Skin epidermis (tissue), 12 donors: Measurements from ENCODE around the gene SLFNL1.

Source experiments
- H3K27ac ChIP-seq, 21 experiments: fragments of 200-600 bp; sonication (generic) in 11 of 21; one replicate each; pipeline ENCODE4 v1.5.0; 2020; ENCODE audit warnings: mild to moderate bottlenecking in 3 of 21, inconsistent platforms in 2 of 21, moderate library complexity in 2 of 21
- H3K4me3 ChIP-seq, 7 experiments: fragments of 200-600 bp; sonication (generic) in 2 of 7; one replicate each; pipeline ENCODE4 v1.5.0; 2020; ENCODE audit warnings: inconsistent platforms in 2 of 7, mild to moderate bottlenecking in 2 of 7, moderate library complexity in 1 of 7

The SLFNL1 gene

GRCh38 chr1:41021526-41022308 lies at the start of gene SLFNL1:
Gene SLFNL1 (minus strand): TSS chr1:41021725. CDS start chr1:41020660, 1,065 bp downstream.
- no peak within 1 kb of the TSS for H3K4me3 ChIP-seq
- no peak within 1 kb of the TSS for H3K27ac ChIP-seq

GRCh38 chr1:41056907-41057306 lies 35.4 kb upstream of the SLFNL1 start:
- Histone ChIP-seq H3K27ac (no peak overlapping the region), H3K4me3 (no peak overlapping the region)

- no peak overlapping the region for H3K27ac ChIP-seq
- no peak overlapping the region for H3K4me3 ChIP-seq
Measured at GRCh38 chr1:41053316-41053715, 31.8 kb upstream of the SLFNL1 start.

GRCh38 chr1:41051022-41051421 lies 29.5 kb upstream of the SLFNL1 start:
- H3K4me3 ChIP-seq: no peak overlapping the region
- no peak overlapping the region for H3K27ac ChIP-seq

- H3K4me3 ChIP-seq: no peak overlapping the region
- no peak overlapping the region for H3K27ac ChIP-seq
Measured at GRCh38 chr1:41048540-41048939, 27.0 kb upstream of the SLFNL1 start.

GRCh38 chr1:41046347-41046775 lies 24.8 kb upstream of the SLFNL1 start:
- no peak overlapping the region for H3K4me3 ChIP-seq

GRCh38 chr1:41045740-41046139 lies 24.2 kb upstream of the SLFNL1 start:
- H3K27ac ChIP-seq: peak overlapping the region in 15 of 21 experiments; percentile 49 to 81 (median 60)
- H3K4me3 ChIP-seq: peak overlapping the region in 1 of 7 experiments; percentile 13

More at GRCh38 chr1:41046347-41046775, 24.8 kb upstream of the SLFNL1 start:
- H3K27ac ChIP-seq: peak overlapping the region in 17 of 21 experiments; percentile 3 to 81 (median 58)

- Histone ChIP-seq H3K27ac (peak overlapping the region in 9 of 21 experiments; percentile 4 to 68 (median 39)), H3K4me3 (no peak overlapping the region)
Measured at GRCh38 chr1:41044187-41044586, 22.7 kb upstream of the SLFNL1 start.

- no peak overlapping the region for H3K4me3 ChIP-seq
- H3K27ac ChIP-seq: no peak overlapping the region
Measured at GRCh38 chr1:41041614-41042270, 20.2 kb upstream of the SLFNL1 start.

GRCh38 chr1:41038110-41038509 lies 16.6 kb upstream of the SLFNL1 start:
- Histone ChIP-seq H3K4me3 (no peak overlapping the region), H3K27ac (no peak overlapping the region)

- Histone ChIP-seq H3K4me3 (no peak overlapping the region), H3K27ac (no peak overlapping the region)
Measured at GRCh38 chr1:41037116-41037903, 15.8 kb upstream of the SLFNL1 start.

GRCh38 chr1:41033272-41033671 lies 11.7 kb upstream of the SLFNL1 start:
- Histone ChIP-seq H3K4me3 (no peak overlapping the region), H3K27ac (no peak overlapping the region)

GRCh38 chr1:41032147-41032546 lies 10.6 kb upstream of the SLFNL1 start:
- no peak overlapping the region for H3K4me3 ChIP-seq

GRCh38 chr1:41030872-41031616 lies 9.5 kb upstream of the SLFNL1 start:
- no peak overlapping the region for H3K4me3 ChIP-seq
- H3K27ac ChIP-seq: no peak overlapping the region

More at GRCh38 chr1:41032147-41032546, 10.6 kb upstream of the SLFNL1 start:
- H3K27ac ChIP-seq: no peak overlapping the region

- H3K4me3 ChIP-seq: no peak overlapping the region
- no peak overlapping the region for H3K27ac ChIP-seq
Measured at GRCh38 chr1:41028034-41028642, 6.6 kb upstream of the SLFNL1 start.

- H3K27ac ChIP-seq: no peak overlapping the region
- H3K4me3 ChIP-seq: no peak overlapping the region
Measured at GRCh38 chr1:41025979-41026819, 4.7 kb upstream of the SLFNL1 start.

GRCh38 chr1:41024953-41025352 lies 3.4 kb upstream of the SLFNL1 start:
- H3K4me3 ChIP-seq: no peak overlapping the region
- no peak overlapping the region for H3K27ac ChIP-seq

GRCh38 chr1:41023279-41023990 lies 1.9 kb upstream of the SLFNL1 start:
- Histone ChIP-seq H3K4me3 (no peak overlapping the region), H3K27ac (no peak overlapping the region)
